SK-N-SH (cell line): Measurements from ENCODE around the gene WDR7. TPM values are rescaled to one million over a fixed set of nuclear protein-coding genes. Genes with fewer than 3 reads are reported as not detected.

Source experiments
- CTCF ChIA-PET: fragments of 300-600, 350-600 bp; formaldehyde crosslinking; extraction: SDS; loops from one replicate; lab custom pipeline; 2021; lab: Yijun Ruan, JAX
- POLR2A ChIA-PET: fragments of 350-600 bp; sonication (Branson Sonifier 250); formaldehyde crosslinking; extraction: SDS; loops from one replicate; lab custom pipeline; 2020; ENCODE audit warnings: antibody characterized with exemption, inconsistent platforms; lab: Yijun Ruan, JAX
- DNase-seq: peaks from one replicate; pipeline ENCODE4 v3.0.0; 2012
- H2AFZ ChIP-seq: fragments of 200-600 bp; sonication (generic); 2 replicates; pipeline ENCODE4 v1.8.1; 2016; ENCODE audit warnings: antibody characterized with exemption, mild to moderate bottlenecking, low read depth
- H3F3A ChIP-seq: fragments of 200-600 bp; sonication (generic); replicated peaks from 2 replicates; pipeline ENCODE3; 2016; ENCODE audit warnings: antibody characterized with exemption, mild to moderate bottlenecking; ENCODE audit not compliant: insufficient read depth
- H3K27ac ChIP-seq, 2 experiments: fragments of 200-500 bp in 1 of 2; fragments of 200-600 bp in 1 of 2; sonication (Bioruptor generic) in 1 of 2; sonication (generic), shearing (Covaris generic) in 1 of 2; 2 replicates each; pipeline versions ENCODE4 v1.5.1 to v1.6.1; 2014 to 2016; ENCODE audit warnings: low read depth in 2 of 2, inconsistent platforms in 1 of 2, low read length in 1 of 2, mild to moderate bottlenecking in 1 of 2, mixed read lengths in 1 of 2
- H3K27me3 ChIP-seq: fragments of 200-600 bp; sonication (generic), shearing (Covaris generic); 2 replicates; pipeline ENCODE4 v1.6.1; 2016; ENCODE audit warnings: mixed run types; ENCODE audit not compliant: insufficient read depth
- H3K36me3 ChIP-seq, 2 experiments: fragments of 200-500 bp in 1 of 2; fragments of 200-600 bp in 1 of 2; sonication (Bioruptor generic) in 1 of 2; sonication (generic) in 1 of 2; replicated peaks in 1 of 2; 2 replicates each; pipeline versions ENCODE3 to v1.5.1; 2014 to 2016; ENCODE audit warnings: low read length in 1 of 2, mild to moderate bottlenecking in 1 of 2; ENCODE audit not compliant: insufficient read depth in 2 of 2, control insufficient read depth in 1 of 2
- H3K4me1 ChIP-seq, 2 experiments: fragments of 200-500 bp in 1 of 2; fragments of 200-600 bp in 1 of 2; sonication (Bioruptor generic) in 1 of 2; sonication (generic), shearing (Covaris generic) in 1 of 2; 2 replicates each; pipeline versions ENCODE4 v1.5.1 to v1.6.1; 2014 to 2016; ENCODE audit warnings: low read depth in 1 of 2, low read length in 1 of 2, mixed run types in 1 of 2; ENCODE audit not compliant: insufficient read depth in 2 of 2, control insufficient read depth in 1 of 2
- H3K4me2 ChIP-seq: fragments of 200-600 bp; sonication (generic), shearing (Covaris generic); 2 replicates; pipeline ENCODE4 v1.6.1; 2017; ENCODE audit warnings: mixed run types
- H3K4me3 ChIP-seq, 2 experiments: fragments of 200-500 bp in 1 of 2; fragments of 200-600 bp in 1 of 2; sonication (Bioruptor generic) in 1 of 2; sonication (generic), shearing (Covaris generic) in 1 of 2; 2 replicates each; pipeline versions ENCODE4 v1.5.1 to v1.8.1; 2014 to 2016; ENCODE audit warnings: low read depth in 2 of 2, inconsistent platforms in 1 of 2, low read length in 1 of 2, mild to moderate bottlenecking in 1 of 2, mixed read lengths in 1 of 2, moderate library complexity in 1 of 2
- H3K79me2 ChIP-seq: fragments of 200-600 bp; sonication (generic); 2 replicates; pipeline ENCODE4 v1.8.1; 2017; ENCODE audit warnings: mild to moderate bottlenecking; ENCODE audit not compliant: insufficient read depth
- H3K9ac ChIP-seq: fragments of 200-600 bp; sonication (generic); 2 replicates; pipeline ENCODE4 v1.6.1; 2017; ENCODE audit warnings: mixed run types
- H3K9me2 ChIP-seq: fragments of 200-600 bp; sonication (generic); 2 replicates; pipeline ENCODE4 v1.6.1; 2017; ENCODE audit warnings: mixed run types
- H3K9me3 ChIP-seq: fragments of 200-600 bp; sonication (generic); 2 replicates; pipeline ENCODE4 v1.6.1; 2017; ENCODE audit warnings: mixed run types, mild to moderate bottlenecking, moderate library complexity
- H4K20me1 ChIP-seq: fragments of 200-600 bp; sonication (generic); 2 replicates; pipeline ENCODE4 v1.6.1; 2017; ENCODE audit warnings: mild to moderate bottlenecking, mixed run types; ENCODE audit not compliant: insufficient read depth
- ELF1 ChIP-seq: IDR thresholded peaks from 2 replicates; pipeline ENCODE4 v1.4.0; 2012
- EZH2phosphoT487 ChIP-seq: fragments of 200-600 bp; sonication (generic); IDR thresholded peaks from 2 replicates; pipeline ENCODE4 v1.6.1; 2017; ENCODE audit warnings: low read depth, mixed run types, mild to moderate bottlenecking, antibody characterized with exemption, moderate library complexity, borderline replicate concordance
- FOSL2 ChIP-seq: IDR thresholded peaks from 2 replicates; pipeline ENCODE4 v1.4.0; 2012; ENCODE audit warnings: low read depth, mild to moderate bottlenecking, moderate library complexity, borderline replicate concordance
- GABPA ChIP-seq: IDR thresholded peaks from 2 replicates; pipeline ENCODE4 v1.4.0; 2012; ENCODE audit warnings: low read depth, mild to moderate bottlenecking
- JUND ChIP-seq: IDR thresholded peaks from 2 replicates; pipeline ENCODE4 v1.4.0; 2012
- MAX ChIP-seq: IDR thresholded peaks from 2 replicates; pipeline ENCODE4 v1.4.0; 2012; ENCODE audit warnings: low read depth
- NRF1 ChIP-seq: IDR thresholded peaks from 2 replicates; pipeline ENCODE4 v1.6.1; 2012; ENCODE audit warnings: low read depth, mild to moderate bottlenecking, low read length
- PBX3 ChIP-seq: IDR thresholded peaks from 2 replicates; pipeline ENCODE4; 2012
- POLR2AphosphoS5 ChIP-seq: IDR thresholded peaks from 2 replicates; pipeline ENCODE4 v1.6.1; 2012; ENCODE audit warnings: low read depth, low read length
- REST ChIP-seq: IDR thresholded peaks from 2 replicates; pipeline ENCODE4 v1.6.1; 2012; ENCODE audit warnings: mild to moderate bottlenecking, low read depth, low read length, moderate library complexity
- RFX5 ChIP-seq: IDR thresholded peaks from 2 replicates; pipeline ENCODE4 v1.6.1; 2012; ENCODE audit warnings: mild to moderate bottlenecking, improper control_type of control experiment, low read length
- RXRA ChIP-seq: IDR thresholded peaks from 2 replicates; pipeline ENCODE4 v1.4.0; 2012; ENCODE audit warnings: low read depth, mild to moderate bottlenecking, borderline replicate concordance
- SMC3 ChIP-seq: IDR thresholded peaks from 2 replicates; pipeline ENCODE4 v1.6.1; 2012; ENCODE audit warnings: low read depth, low read length, improper control_type of control experiment
- ZBTB33 ChIP-seq: IDR thresholded peaks from 2 replicates; pipeline ENCODE4 v1.4.0; 2012; ENCODE audit warnings: low read depth, borderline replicate concordance
- WGBS: methylation state at CpG from one replicate; pipeline ENCODE4 v1.1.6; 2017; ENCODE audit warnings: low lambda C conversion rate; 5-methylcytosine and 5-hydroxymethylcytosine counted together
- polyA plus RNA-seq, 3 experiments: library from polyadenylated mRNA; depleted of rRNA; stranded (reverse); fragments of >200 nt; gene quantifications; 2 replicates each; pipeline ENCODE4 v1.2.3, GENCODE V29; 2012

Gene WDR7
- polyA plus RNA-seq, 1 of the 3 experiments (the other 2 are of a cell fraction) = 4.1 TPM

- Histone ChIP-seq H4K20me1 (no peaks in the 10 kb centered on the region), H3K4me1 (peaks cover 0 to 20% of the 10 kb centered on the region in 2 experiments; a peak in 2 of 4 replicates), H3K27ac (no peak overlapping the region), H3K36me3 (no peaks in the 10 kb centered on the region), H3K9me3 (no peaks in the 10 kb centered on the region), H3K9ac (no peak overlapping the region), H3K9me2 (no peaks in the 10 kb centered on the region), H3K4me3 (no peak overlapping the region), H3K4me2 (no peak overlapping the region), H3K27me3 (no peaks in the 10 kb centered on the region), H2AFZ (no peak overlapping the region), H3F3A (no peaks in the 10 kb centered on the region), H3K79me2 (no peaks in the 10 kb centered on the region)
- no peak for DNase-seq
- ChIA-PET POLR2A (no interaction called here), CTCF (no interaction called here)
- 22% methylated on average over 3 of the region's 3 CpGs for WGBS
- TF ChIP-seq FOSL2 (no peak), POLR2AphosphoS5 (no peak), NRF1 (no peak), ELF1 (no peak), MAX (no peak), JUND (no peak), RXRA (no peak), EZH2phosphoT487 (no peak), REST (no peak), PBX3 (no peak), ZBTB33 (no peak), SMC3 (no peak), RFX5 (no peak), GABPA (no peak)
These were observed 403.7 kb downstream of the WDR7 start for GRCh38 chr18:57054891-57055290.
